SH-SY5Y (cell line): ENCODE data around the gene TMEM39B.

Experiments
- GATA2 ChIP-seq: IDR thresholded peaks from 2 replicates; pipeline ENCODE4 v1.6.1; 2011; ENCODE audit warnings: mild to moderate bottlenecking, low read depth, low read length
- GATA3 ChIP-seq: IDR thresholded peaks from 2 replicates; pipeline ENCODE4 v1.6.1; 2011; ENCODE audit warnings: low read depth, mild to moderate bottlenecking, low read length, moderate library complexity

Gene TMEM39B

DNA sequence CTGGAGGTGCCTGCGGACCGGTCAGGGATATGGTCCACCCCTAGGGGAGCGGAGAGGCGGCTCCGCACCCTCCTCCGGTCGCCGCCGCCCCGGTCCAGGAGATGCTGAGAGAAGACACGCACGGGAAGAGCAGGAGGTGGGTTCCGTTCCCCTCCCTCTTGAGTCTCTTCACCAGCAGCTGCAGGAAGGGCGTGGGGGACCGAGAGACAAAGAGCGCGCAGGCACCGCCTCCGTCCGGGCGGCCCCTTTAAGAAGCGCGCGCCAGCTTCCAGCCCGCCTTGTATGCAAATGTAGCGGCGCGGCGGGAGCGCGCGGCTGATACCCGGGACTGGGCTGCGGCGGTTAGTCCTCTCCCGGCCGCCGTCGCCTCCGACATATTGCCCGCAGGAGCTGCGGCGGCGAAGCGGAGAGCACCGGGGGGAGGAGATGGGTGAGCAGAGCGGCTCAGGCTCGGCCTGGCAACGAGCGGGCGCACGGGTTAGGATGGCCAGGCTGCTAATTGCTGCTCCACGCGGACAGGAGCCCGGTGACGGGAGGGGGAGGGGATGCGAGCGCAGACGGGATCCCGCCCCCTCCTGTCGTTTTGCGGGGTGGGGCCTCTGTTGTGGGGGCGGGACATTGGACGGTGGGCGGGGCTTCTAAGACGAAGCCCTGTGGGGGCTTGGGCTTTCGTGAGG, at the start of gene TMEM39B:
Gene TMEM39B, plus strand, starts transcription at position 318 of the 677 bp plus-strand sequence. Its CDS starts 109 bp downstream, at position 427.
- TF ChIP-seq GATA2, result no peak
- no peak for TF ChIP-seq GATA3

DNA sequence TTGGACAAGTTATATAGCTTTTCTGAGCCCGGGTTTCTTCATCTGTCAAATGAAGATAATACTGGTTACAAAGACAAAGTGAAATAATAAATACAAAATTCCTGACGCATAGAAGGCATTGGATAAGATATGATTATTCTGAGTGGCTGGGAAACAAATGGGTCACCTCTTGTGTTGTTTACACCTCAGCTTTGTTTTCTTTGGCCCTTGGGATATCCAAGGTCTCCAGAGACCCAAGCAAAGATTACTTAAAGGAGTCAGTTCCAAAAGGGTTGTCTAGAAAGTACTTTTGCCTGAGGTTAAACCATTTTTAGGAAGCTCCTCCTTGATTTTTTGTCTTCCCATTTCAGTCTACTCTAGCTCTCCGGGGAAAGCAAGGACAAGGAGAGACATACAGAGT, 49.4 kb upstream of the TMEM39B start:
- no peak for TF ChIP-seq GATA2
- TF ChIP-seq GATA3, result no peak

DNA sequence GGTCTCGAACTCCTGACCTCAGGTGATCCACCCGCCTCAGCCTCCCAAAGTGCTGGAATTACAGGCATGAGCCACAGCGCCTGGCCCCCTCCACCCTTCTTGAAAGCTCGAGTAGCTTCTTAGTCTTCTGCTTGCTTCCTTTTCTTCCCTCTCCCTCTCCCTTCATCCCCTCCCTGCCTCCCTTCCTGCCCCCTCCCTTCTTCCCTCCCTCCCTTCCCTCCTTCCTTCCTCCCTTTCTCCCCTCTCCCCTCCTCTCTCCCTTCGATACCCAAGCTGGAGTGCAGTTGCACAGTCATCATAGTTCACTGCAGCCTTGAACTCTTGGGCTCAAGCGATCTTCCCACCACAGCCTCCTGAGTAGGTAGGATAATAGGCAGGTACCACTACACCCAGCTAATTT, 47.2 kb upstream of the TMEM39B start:
- TF ChIP-seq GATA3 (no peak), GATA2 (no peak)

DNA sequence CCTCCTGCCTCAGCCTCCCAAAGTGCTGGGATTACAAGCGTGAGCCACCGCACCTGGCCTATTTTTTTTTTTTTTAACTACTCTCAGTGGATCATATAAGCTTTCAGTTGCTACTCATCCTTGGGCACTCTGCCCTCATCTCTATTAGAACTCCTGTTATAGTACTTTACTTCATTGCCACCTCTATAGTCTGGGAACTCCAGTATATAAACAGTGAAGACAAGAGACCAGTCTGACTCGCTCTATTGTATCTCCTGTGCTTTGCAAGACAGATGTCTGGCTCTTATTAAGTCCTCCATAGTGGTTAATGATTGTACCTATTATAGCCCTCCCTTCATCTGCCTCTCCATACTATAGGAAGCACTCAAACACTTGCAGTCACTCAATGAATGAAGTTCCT, 44.0 kb upstream of the TMEM39B start:
- TF ChIP-seq GATA2 (no peak), GATA3 (no peak)

DNA sequence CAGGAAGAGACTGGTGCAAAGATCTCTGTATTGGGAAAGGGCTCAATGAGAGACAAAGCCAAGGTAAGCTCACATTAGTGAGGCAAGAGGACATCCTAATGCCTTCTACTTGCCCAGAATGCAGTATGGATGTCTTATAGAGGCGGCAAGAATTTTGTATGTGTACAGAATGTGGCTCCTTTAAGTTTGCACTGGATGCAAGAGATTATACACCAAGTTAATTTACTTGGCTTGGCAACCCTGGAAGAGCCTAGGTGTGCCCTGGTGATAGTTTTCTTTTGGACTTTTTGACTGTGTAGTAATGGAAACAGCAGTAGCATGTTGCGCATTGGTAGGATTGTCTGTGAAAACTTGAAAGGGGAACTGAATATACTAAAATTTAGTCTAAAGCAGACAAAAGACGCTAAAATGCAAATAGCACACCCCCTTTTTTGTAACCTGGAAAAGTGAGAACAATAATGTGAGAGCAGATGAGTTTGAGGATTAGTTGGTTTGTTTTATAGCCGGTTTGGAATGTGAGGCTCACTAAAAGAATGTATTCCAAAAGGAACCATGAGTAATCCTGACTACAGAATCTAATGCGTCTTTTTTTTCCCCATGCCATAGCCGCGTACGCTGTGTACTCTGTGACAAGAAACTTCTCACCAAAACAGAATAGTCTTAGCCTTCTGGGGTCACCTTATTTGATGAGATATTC, 41.0 kb upstream of the TMEM39B start:
- TF ChIP-seq GATA3 (no peak), GATA2 (no peak)

DNA sequence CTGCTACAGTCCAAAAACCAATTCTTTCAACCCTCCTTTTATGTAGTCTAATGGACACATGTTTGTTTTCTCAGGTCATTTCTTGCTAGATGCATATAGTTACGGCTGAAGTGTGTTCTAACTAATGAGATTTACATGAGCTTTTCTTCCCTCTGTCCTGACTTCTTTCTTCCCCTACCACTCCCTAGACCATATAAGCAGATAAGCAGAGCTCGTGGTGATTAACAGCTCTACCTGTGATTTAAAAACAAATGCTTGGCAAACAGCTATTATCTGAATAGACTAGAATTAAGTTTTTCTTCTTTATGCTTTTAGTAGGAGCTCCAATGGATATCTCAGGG, 40.5 kb upstream of the TMEM39B start:
- TF ChIP-seq GATA2 (no peak), GATA3 (no peak)

DNA sequence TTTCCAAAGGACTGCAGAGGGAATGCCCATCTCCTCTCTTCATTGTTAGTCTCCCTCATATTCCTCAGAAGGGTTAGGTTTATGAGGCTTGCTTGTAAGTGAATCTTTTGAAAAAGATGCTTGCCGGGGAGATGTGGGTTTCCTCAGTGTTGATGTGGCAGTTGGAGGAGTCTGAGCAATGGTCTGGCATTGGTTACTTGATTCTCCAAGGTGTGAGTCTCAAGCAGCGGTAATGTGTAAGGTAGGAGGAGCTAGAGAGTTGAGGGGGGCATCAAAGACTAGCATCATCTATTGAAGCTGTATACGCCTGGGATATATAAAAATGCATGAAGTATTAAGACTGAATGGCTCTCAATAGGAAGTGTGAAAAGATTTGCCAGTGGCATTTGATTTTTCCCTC, 37.6 kb upstream of the TMEM39B start:
- TF ChIP-seq GATA3 (no peak), GATA2 (no peak)

DNA sequence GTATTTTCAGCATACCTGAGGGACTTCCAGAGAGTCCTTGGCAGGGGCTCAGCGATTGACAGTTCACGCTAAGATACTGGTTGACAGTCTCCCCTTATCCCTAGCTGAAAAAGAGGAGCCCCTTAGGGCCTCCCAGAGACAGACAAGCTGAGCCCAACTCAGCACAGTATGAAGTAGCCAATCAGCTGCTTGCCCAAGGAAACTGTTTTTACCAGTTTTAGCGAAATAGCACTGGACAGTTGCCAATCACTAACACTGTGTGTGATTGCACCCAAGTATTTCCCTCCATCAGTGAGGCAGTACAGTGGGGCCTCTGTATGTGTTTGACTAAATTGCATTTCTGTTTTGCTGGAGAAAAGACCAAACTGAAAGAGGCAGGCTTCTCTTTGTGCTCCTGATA, 32.0 kb upstream of the TMEM39B start:
- TF ChIP-seq GATA3 (no peak), GATA2 (no peak)

DNA sequence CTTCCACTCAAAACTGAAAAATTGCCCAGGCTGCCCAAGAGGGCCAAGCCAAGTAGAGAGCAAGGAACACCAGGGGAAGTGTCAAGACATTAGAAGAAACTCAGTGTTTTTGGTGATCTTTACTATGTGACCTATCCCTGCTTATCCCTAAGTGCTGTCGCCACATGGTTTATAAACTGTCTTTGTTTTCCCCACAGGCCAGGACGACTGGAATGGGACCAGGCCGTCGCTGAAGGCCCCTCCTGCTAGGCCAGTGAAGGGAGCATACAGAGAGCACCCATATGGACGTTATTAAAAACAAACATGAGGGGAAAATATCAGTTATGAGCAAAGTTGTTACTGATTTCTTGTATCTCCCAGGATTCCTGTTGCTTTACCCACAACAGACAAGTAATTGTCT, 30.4 kb upstream of the TMEM39B start:
- TF ChIP-seq GATA2 (no peak), GATA3 (no peak)

DNA sequence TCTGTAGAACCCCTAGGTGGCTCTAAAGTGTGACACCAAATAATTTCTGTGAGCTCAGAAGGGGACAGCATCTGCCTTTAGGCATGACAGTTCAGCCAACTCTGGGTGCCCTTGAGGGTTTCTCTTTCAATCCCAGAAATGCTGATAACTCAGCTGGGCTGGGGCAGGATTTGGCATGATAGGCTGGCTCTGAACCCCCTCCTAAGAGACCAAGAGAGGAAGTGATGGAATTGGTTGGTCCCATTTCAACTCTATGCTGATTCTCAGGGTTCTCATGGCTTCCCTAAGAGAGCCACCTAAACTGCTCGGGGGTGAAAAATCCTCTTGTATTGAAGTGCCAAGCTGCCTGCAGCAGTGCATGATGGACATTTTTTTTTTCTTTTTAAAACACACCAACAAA, 28.5 kb upstream of the TMEM39B start:
- TF ChIP-seq GATA2 (no peak), GATA3 (no peak)

DNA sequence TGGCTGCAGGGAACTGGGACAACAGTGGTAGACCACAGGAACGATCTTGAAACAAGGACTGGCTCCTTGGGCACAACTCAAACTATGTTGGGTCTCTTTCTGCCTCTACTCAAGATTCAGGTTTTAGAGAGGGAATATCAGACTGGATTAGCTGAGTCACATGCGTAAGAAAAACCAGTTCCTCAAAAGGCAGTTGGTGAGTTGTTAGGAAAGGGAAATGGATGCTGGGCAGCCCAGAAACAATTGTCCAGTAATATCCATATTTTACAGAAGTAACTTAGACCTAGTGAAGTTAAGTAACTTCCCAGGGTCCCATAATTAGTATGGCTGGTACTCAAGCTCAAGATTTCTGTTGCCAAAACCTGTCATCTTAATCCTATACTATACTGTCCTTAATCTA, 27.0 kb upstream of the TMEM39B start:
- TF ChIP-seq GATA3 (no peak), GATA2 (no peak)

DNA sequence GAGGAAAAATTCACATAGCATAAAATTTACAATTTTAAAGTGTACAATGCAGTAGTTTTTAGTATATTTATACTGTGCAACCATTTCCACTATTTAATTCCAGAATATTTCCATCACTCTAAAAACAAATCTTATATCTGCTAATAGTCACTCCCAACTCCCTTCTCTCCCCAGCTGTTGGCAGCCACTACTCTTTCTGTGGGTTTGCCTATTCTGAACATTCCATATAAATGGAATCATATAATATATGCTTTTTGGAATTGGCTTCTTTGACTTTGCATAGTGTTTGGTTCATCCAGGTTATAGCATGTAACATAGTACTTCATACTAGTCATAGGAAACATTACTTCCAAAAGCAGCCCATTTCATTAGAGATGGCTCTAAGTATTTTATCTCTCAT, 25.0 kb upstream of the TMEM39B start:
- TF ChIP-seq GATA2 (no peak), GATA3 (no peak)

DNA sequence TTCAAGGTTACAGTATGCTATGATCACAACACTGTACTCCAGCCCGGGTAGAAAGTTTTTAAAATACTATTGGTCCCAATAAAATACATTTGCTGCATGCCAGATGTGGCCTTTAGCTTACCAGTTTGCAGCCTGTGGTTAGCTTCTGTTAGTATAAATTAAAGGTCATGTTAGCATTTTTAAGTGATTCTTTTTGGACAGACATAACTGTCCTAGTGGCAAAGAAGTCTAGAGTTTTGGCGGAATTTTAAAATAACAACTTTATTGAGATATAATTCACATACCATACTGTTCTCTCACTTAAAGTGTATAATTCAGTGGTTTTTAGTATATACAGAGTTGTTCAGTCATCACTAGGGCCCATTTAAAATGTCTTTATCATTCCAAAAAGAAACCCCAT, 24.3 kb upstream of the TMEM39B start:
- TF ChIP-seq GATA3 (no peak), GATA2 (no peak)

DNA sequence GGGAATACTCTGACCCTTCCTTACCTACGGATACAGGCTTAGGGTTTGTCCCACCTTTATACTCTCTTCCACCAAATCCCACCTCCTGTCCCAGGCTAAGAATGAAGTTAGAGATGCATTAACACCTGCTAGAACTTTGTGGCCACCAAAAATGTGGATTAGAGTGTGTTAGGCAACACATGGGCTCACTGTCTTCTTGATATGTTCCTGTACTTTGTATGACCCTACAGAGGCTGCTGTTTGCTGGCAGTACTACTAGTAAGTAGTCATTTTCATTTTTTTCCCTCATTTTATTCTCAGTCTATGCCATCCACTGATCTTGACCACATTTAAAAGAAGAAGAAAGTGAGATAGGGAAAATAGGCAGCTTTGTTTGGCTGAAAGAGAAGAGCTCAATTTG, 21.0 kb upstream of the TMEM39B start:
- no peak for TF ChIP-seq GATA2
- TF ChIP-seq GATA3, result no peak

DNA sequence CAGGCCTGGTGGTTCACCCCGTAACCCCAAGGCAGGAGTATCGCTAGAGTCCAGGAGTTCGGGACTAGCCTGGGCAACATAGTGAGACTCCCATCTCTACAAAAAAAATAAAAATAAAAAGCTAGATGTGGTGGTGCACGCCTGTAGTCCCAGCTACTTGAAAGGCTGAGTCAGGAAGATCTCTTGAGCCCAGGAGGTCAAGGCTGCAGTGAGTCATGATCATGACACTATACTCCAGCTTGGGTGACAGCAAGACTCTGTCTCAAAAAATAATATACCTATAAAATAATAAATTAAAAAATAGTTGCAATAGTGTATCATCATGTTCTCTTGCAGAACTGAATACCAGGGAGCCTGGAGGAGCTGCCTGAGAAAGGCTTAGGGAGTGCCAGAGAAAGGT, 19.9 kb upstream of the TMEM39B start:
- TF ChIP-seq GATA3 (no peak), GATA2 (no peak)
